HL-60 (cell line): ENCODE measurements around the gene USP19.

Source experiments
- CTCF ChIP-seq: IDR thresholded peaks from one replicate; pipeline ENCODE4 v1.5.1; 2011; ENCODE audit warnings: low read length, control low read depth, inconsistent platforms; ENCODE audit not compliant: insufficient read depth
- POLR2AphosphoS5 ChIP-seq: IDR thresholded peaks from 2 replicates; pipeline ENCODE4 v1.6.1; 2012; ENCODE audit warnings: low read depth

GRCh38 chr3:49098910-49099630, 21.6 kb downstream of the USP19 start:
- TF ChIP-seq POLR2AphosphoS5 (no peak), CTCF (no peak)
